ENCODE results near the gene PXK.

DNA sequence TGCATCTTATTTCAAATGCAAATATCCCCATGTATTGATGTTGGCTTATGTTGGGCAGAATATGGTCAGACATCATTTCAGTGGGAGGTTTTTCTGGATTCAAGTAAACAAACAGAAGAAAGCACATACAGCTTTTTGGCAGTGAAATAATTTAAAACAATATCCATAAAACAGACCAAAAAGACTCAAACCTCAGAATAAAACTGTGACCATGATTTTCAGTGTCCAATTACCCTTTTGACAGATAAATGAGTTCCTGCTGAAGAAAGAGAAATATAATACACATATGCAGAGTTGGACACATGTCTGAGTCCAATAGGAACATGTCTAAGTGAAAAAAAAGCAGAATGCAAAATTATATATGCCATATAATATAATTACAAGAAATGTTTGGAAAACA is 39.1 kb downstream of the PXK start:
- TF ChIP-seq, protein P1, sequence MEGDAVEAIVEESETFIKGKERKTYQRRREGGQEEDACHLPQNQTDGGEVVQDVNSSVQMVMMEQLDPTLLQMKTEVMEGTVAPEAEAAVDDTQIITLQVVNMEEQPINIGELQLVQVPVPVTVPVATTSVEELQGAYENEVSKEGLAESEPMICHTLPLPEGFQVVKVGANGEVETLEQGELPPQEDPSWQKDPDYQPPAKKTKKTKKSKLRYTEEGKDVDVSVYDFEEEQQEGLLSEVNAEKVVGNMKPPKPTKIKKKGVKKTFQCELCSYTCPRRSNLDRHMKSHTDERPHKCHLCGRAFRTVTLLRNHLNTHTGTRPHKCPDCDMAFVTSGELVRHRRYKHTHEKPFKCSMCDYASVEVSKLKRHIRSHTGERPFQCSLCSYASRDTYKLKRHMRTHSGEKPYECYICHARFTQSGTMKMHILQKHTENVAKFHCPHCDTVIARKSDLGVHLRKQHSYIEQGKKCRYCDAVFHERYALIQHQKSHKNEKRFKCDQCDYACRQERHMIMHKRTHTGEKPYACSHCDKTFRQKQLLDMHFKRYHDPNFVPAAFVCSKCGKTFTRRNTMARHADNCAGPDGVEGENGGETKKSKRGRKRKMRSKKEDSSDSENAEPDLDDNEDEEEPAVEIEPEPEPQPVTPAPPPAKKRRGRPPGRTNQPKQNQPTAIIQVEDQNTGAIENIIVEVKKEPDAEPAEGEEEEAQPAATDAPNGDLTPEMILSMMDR (IDR thresholded peaks at IDR 0.05), result no peak
- no peak for TF ChIP-seq EZH2phosphoT487 (IDR thresholded peaks at IDR 0.05)
